Type B pancreatic cell (in vitro differentiated cells): Measurements from ENCODE around the gene PLXNB1. TPM values are rescaled to one million over a fixed set of nuclear protein-coding genes. Genes with fewer than 3 reads are reported as not detected.

Source experiments
- DNase-seq: peaks from one replicate; pipeline ENCODE4 v3.0.0; 2021; ENCODE audit warnings: mixed read lengths; ENCODE audit not compliant: unreplicated experiment; ENCODE audit errors: extremely low spot score
- H3K27ac Mint-ChIP-seq: 2 replicates; pipeline ENCODE4 v1.8.0; 2021; ENCODE audit warnings: mild to moderate bottlenecking, mixed read lengths
- H3K27me3 Mint-ChIP-seq: 2 replicates; pipeline ENCODE4 v1.8.0; 2021; ENCODE audit warnings: mixed read lengths
- H3K36me3 Mint-ChIP-seq: 2 replicates; pipeline ENCODE4 v1.8.0; 2021; ENCODE audit warnings: mixed read lengths
- H3K4me1 Mint-ChIP-seq: one replicate; pipeline ENCODE4 v1.8.0; 2021; ENCODE audit warnings: mixed read lengths; ENCODE audit not compliant: unreplicated experiment
- H3K4me3 Mint-ChIP-seq: 2 replicates; pipeline ENCODE4 v1.8.0; 2021; ENCODE audit warnings: mild to moderate bottlenecking, mixed read lengths
- H3K9me3 Mint-ChIP-seq: 2 replicates; pipeline ENCODE4 v1.8.0; 2021; ENCODE audit warnings: mixed read lengths
- CTCF ChIP-seq: fragments of 200-600 bp; sonication (generic); conservative IDR thresholded peaks from 2 replicates; pipeline ENCODE4 v1.5.0; 2021; ENCODE audit warnings: antibody characterized with exemption, mild to moderate bottlenecking
- total RNA-seq: library from RNA; stranded (reverse); gene quantifications from 2 replicates; pipeline ENCODE4 v1.2.1, GENCODE V29; 2021; ENCODE audit warnings: low replicate concordance

PLXNB1 gene
- total RNA-seq, 1 donor from 2014 or later, result 212 TPM

GRCh38 chr3:48353987-48354386 is 75.9 kb downstream of the PLXNB1 start:
- Mint-ChIP-seq H3K27me3 (peaks cover 4% of the 10 kb centered on the region), H3K4me1 (no peaks in the 10 kb centered on the region), H3K36me3 (no peaks in the 10 kb centered on the region), H3K4me3 (no peak overlapping the region), H3K9me3 (peaks cover 7% of the 10 kb centered on the region), H3K27ac (no peak overlapping the region)
- no peak for DNase-seq
- TF ChIP-seq CTCF, result no peak

Other genes starting within 250 kb of the PLXNB1 start
- 13.0 and 28.0 TPM in 2 replicates for gene CDC25A, start 241.7 kb downstream of the PLXNB1 start, total RNA-seq
- not detected in 2 replicates for gene CAMP, start 206.6 kb downstream of the PLXNB1 start, total RNA-seq
- 15.9 and 19.5 TPM in 2 replicates for gene ZNF589, start 189.0 kb downstream of the PLXNB1 start, total RNA-seq
- gene NME6, start 128.7 kb downstream of the PLXNB1 start, total RNA-seq, result 30.8 and 33.8 TPM in 2 replicates
- 1.5 TPM in 1 of 2 replicates, not detected in the other for gene SPINK8, start 96.4 kb downstream of the PLXNB1 start, total RNA-seq
- gene FBXW12, start 57.9 kb downstream of the PLXNB1 start, total RNA-seq, result not detected in 2 replicates
- gene CCDC51, start 10.0 kb upstream of the PLXNB1 start, total RNA-seq, result 15.0 and 25.7 TPM in 2 replicates
- gene TMA7, start 10.2 kb upstream of the PLXNB1 start, total RNA-seq, result 268 and 281 TPM in 2 replicates
- gene ATRIP, start 16.7 kb upstream of the PLXNB1 start, total RNA-seq, result 9.3 and 16.0 TPM in 2 replicates
- gene SHISA5, start 74.1 kb upstream of the PLXNB1 start, total RNA-seq, result 162 and 193 TPM in 2 replicates
- gene PFKFB4, start 126.7 kb upstream of the PLXNB1 start, total RNA-seq, result 10.5 and 11.3 TPM in 2 replicates
- 0.72 and 0.83 TPM in 2 replicates for gene UCN2, start 133.7 kb upstream of the PLXNB1 start, total RNA-seq
- gene COL7A1, start 165.2 kb upstream of the PLXNB1 start, total RNA-seq, result 17.6 and 32.3 TPM in 2 replicates
- 273 and 324 TPM in 2 replicates for gene UQCRC1, start 179.6 kb upstream of the PLXNB1 start, total RNA-seq
- gene TMEM89, start 191.7 kb upstream of the PLXNB1 start, total RNA-seq, result not detected in 2 replicates
- gene SLC26A6, start 205.4 kb upstream of the PLXNB1 start, total RNA-seq, result 19.7 and 35.6 TPM in 2 replicates
- 9.8 and 10.2 TPM in 2 replicates for gene CELSR3, start 232.8 kb upstream of the PLXNB1 start, total RNA-seq